Measurements from ENCODE around the gene CIRBP.

GRCh38 chr19:1250437-1251260 lies 18.5 kb upstream of the CIRBP start:
- TF ChIP-seq EP300 (IDR thresholded peaks at IDR 0.05; ENCODE audit: borderline replicate concordance) (no peak), RAD21 (IDR thresholded peaks at IDR 0.05; ENCODE audit: low read depth) (no peak), YY1 (IDR thresholded peaks at IDR 0.05; ENCODE audit: low read depth) (no peak), CREB1 (IDR thresholded peaks at IDR 0.05; ENCODE audit: low read depth) (no peak), TCF12 (IDR thresholded peaks at IDR 0.05; ENCODE audit: low read depth) (peak; percentile 17; the same call in 1 of the 2 replicates), NFIC (IDR thresholded peaks at IDR 0.05) (no peak), EGR1 (IDR thresholded peaks at IDR 0.05) (no peak), FOXM1 (IDR thresholded peaks at IDR 0.05; ENCODE audit: borderline replicate concordance, low read depth) (no peak), TAF1 (IDR thresholded peaks at IDR 0.05; ENCODE audit: low read depth) (no peak), CEBPB (IDR thresholded peaks at IDR 0.05) (no peak), TEAD4 (IDR thresholded peaks at IDR 0.05) (no peak)
- TF ChIP-seq, protein P1, sequence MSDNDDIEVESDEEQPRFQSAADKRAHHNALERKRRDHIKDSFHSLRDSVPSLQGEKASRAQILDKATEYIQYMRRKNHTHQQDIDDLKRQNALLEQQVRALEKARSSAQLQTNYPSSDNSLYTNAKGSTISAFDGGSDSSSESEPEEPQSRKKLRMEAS (IDR thresholded peaks at IDR 0.05): no peak
- TF ChIP-seq, protein P2, sequence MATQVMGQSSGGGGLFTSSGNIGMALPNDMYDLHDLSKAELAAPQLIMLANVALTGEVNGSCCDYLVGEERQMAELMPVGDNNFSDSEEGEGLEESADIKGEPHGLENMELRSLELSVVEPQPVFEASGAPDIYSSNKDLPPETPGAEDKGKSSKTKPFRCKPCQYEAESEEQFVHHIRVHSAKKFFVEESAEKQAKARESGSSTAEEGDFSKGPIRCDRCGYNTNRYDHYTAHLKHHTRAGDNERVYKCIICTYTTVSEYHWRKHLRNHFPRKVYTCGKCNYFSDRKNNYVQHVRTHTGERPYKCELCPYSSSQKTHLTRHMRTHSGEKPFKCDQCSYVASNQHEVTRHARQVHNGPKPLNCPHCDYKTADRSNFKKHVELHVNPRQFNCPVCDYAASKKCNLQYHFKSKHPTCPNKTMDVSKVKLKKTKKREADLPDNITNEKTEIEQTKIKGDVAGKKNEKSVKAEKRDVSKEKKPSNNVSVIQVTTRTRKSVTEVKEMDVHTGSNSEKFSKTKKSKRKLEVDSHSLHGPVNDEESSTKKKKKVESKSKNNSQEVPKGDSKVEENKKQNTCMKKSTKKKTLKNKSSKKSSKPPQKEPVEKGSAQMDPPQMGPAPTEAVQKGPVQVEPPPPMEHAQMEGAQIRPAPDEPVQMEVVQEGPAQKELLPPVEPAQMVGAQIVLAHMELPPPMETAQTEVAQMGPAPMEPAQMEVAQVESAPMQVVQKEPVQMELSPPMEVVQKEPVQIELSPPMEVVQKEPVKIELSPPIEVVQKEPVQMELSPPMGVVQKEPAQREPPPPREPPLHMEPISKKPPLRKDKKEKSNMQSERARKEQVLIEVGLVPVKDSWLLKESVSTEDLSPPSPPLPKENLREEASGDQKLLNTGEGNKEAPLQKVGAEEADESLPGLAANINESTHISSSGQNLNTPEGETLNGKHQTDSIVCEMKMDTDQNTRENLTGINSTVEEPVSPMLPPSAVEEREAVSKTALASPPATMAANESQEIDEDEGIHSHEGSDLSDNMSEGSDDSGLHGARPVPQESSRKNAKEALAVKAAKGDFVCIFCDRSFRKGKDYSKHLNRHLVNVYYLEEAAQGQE (IDR thresholded peaks at IDR 0.05; ENCODE audit: low read depth): no peak

All from Ishikawa (cell line).